ENCODE data around the gene OR4F29. TPM values are rescaled to one million over a fixed set of nuclear protein-coding genes. Genes with fewer than 3 reads are reported as not detected.
"Not testable (repeated sequence)": the region's sequence is repeated elsewhere in the genome, so short reads cannot be mapped to it uniquely, and the experiment has no call there.

The OR4F29 gene, protein sequence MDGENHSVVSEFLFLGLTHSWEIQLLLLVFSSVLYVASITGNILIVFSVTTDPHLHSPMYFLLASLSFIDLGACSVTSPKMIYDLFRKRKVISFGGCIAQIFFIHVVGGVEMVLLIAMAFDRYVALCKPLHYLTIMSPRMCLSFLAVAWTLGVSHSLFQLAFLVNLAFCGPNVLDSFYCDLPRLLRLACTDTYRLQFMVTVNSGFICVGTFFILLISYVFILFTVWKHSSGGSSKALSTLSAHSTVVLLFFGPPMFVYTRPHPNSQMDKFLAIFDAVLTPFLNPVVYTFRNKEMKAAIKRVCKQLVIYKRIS
- total RNA-seq (2021; fragmentation: NEBNext Ultra II Directional; extraction: Animal tissue kit (Norgen Biotek cat#: 25700)) (not detected in 2 replicates), polyA plus RNA-seq (2011; rRNA removed) (not detected in 2 replicates), polyA minus RNA-seq (2011; rRNA and poly(A)+ RNA removed) (not detected in 2 replicates)
- not detected for polyA plus RNA-seq (2011; cell fraction: cytosol; rRNA removed)
- not detected for polyA plus RNA-seq (2011; cell fraction: nucleus; rRNA removed)
- polyA plus RNA-seq (2012, experiment 1 of 2), result not detected in 4 replicates
- not detected for polyA plus RNA-seq (2012, experiment 2 of 2)
- polyA plus RNA-seq (2013, experiment 1 of 2), result not detected
- polyA plus RNA-seq (2013, experiment 2 of 2), result not detected
- not detected for polyA minus RNA-seq (2011; cell fraction: cytosol; rRNA and poly(A)+ RNA removed)
- not detected for polyA minus RNA-seq (2011; cell fraction: nucleus; rRNA and poly(A)+ RNA removed)
- long read RNA-seq, experiment 1, result 0 reads
- long read RNA-seq, experiment 2, result 0 reads

- H3K14ac ChIP-seq (ENCODE audit: insufficient read length); H4K8ac ChIP-seq (ENCODE audit: extremely low read depth, insufficient read depth, low read length); H4K20me1 ChIP-seq (replicated peaks in 1 of 2; ENCODE audit: control insufficient read depth in 1 of 2, insufficient read depth in 2 of 2, low read length in 2 of 2); H2BK5ac ChIP-seq (ENCODE audit: low read depth, low read length); FAIRE-seq; H3K18ac ChIP-seq (ENCODE audit: extremely low read depth, low read length); H2AK5ac ChIP-seq (ENCODE audit: low read depth, low read length); H3K79me2 ChIP-seq (ENCODE audit: control insufficient read depth in 1 of 2, insufficient read depth in 2 of 2, low read length in 2 of 2); H3K4me2 ChIP-seq (ENCODE audit: insufficient read depth in 1 of 2, low read depth in 2 of 2, low read length in 2 of 2); H3K27me3 ChIP-seq (replicated peaks in 1 of 4; ENCODE audit: control insufficient read depth in 3 of 4, extremely low read depth in 1 of 4, insufficient read depth in 3 of 4, low read length in 3 of 4); H2BK120ac ChIP-seq (replicated peaks; ENCODE audit: low read depth, low read length); POLR2A ChIA-PET (ENCODE audit: partially characterized antibody); H4K91ac ChIP-seq (replicated peaks; ENCODE audit: insufficient read length, low read length); H3K56ac ChIP-seq (replicated peaks; ENCODE audit: insufficient read length, low read depth, low read length); H3K36me3 ChIP-seq (ENCODE audit: control insufficient read depth in 2 of 4, insufficient read depth in 4 of 4, low read length in 3 of 4); H2BK15ac ChIP-seq (ENCODE audit: low read length); H3K9me3 ChIP-seq (ENCODE audit: insufficient read depth in 2 of 2, low read depth in 1 of 2, low read length in 1 of 2); H2BK20ac ChIP-seq (ENCODE audit: low read length); H3K27ac ChIP-seq (ENCODE audit: low read depth, low read length); DNase-seq (ENCODE audit: low read depth in 1 of 2, low spot score in 2 of 2); H3K4ac ChIP-seq (replicated peaks; ENCODE audit: insufficient read length, low read depth, low read length); H3K4me3 ChIP-seq (ENCODE audit: extremely low read depth in 1 of 4, insufficient read depth in 2 of 4, low read depth in 3 of 4, low read length in 4 of 4); H4K5ac ChIP-seq (ENCODE audit: insufficient read length, low read depth, low read length); H3K23ac ChIP-seq (ENCODE audit: insufficient read length); H2BK12ac ChIP-seq (ENCODE audit: low read depth, low read length); H3K9ac ChIP-seq (replicated peaks in 1 of 4; ENCODE audit: extremely low read depth in 1 of 4, low read depth in 3 of 4, low read length in 3 of 4); CTCF ChIA-PET (ENCODE audit: partially characterized antibody); H3K79me1 ChIP-seq (ENCODE audit: low read depth, low read length); H2AFZ ChIP-seq (ENCODE audit: low read length); H3K4me1 ChIP-seq (replicated peaks in 1 of 4; ENCODE audit: control insufficient read depth in 3 of 4, insufficient read depth in 4 of 4, low read length in 3 of 4); H3K23me2 ChIP-seq (ENCODE audit: low read depth, low read length): not testable (repeated sequence)
Observed at GRCh38 chr1:451578-451977, at the start of gene OR4F29. TSS of gene OR4F29 (minus strand) at chr1:451678. CDS start at chr1:451678, 0 bp downstream.

Other genes with a start within 250 kb of the OR4F29 start
- not detected in 2 replicates for gene OR4F16, start 235.0 kb upstream of the OR4F29 start, total RNA-seq (2021; fragmentation: NEBNext Ultra II Directional; extraction: Animal tissue kit (Norgen Biotek cat#: 25700))
- not detected in 2 replicates for gene OR4F16, start 235.0 kb upstream of the OR4F29 start, polyA plus RNA-seq (2011; rRNA removed)

Measured in H1 (cell line).